Mucosa of rectum (tissue), 2 donors: ENCODE results near the gene ASIC2.

Source experiments
- H3K27ac ChIP-seq, 2 donors: one replicate each; pipeline ENCODE4 v1.7.0; 2013; ENCODE audit warnings: inconsistent platforms in 2 of 2, low read depth in 2 of 2, low read length in 2 of 2
- H3K27me3 ChIP-seq, 2 donors: one replicate each; pipeline ENCODE4 v1.7.0; 2013; ENCODE audit warnings: low read length in 2 of 2; ENCODE audit not compliant: control insufficient read depth in 2 of 2, insufficient read depth in 2 of 2
- H3K36me3 ChIP-seq, 2 donors: one replicate each; pipeline ENCODE4 v1.7.0; 2013; ENCODE audit warnings: low read length in 2 of 2; ENCODE audit not compliant: control insufficient read depth in 2 of 2, insufficient read depth in 2 of 2
- H3K4me1 ChIP-seq, 2 donors: one replicate each; pipeline ENCODE4 v1.7.0; 2013; ENCODE audit warnings: low read length in 2 of 2, mild to moderate bottlenecking in 1 of 2; ENCODE audit not compliant: control insufficient read depth in 2 of 2, insufficient read depth in 2 of 2
- H3K4me3 ChIP-seq, 2 donors: one replicate each; pipeline ENCODE4 v1.7.0; 2013; ENCODE audit warnings: low read length in 2 of 2
- H3K9ac ChIP-seq, 2 donors: one replicate each; pipeline ENCODE4 v1.7.0; 2013; ENCODE audit warnings: low read length in 2 of 2, low read depth in 1 of 2, mild to moderate bottlenecking in 1 of 2
- H3K9me3 ChIP-seq, 2 donors: one replicate each; pipeline ENCODE4 v1.7.0; 2013; ENCODE audit warnings: low read length in 2 of 2; ENCODE audit not compliant: control insufficient read depth in 2 of 2
- donor health status: healthy.
- donor health status: Normal muscosa, but diverticular disease.

Gene ASIC2

GRCh38 chr17:33140413-33141099, 152.5 kb downstream of the ASIC2 start:
- H3K27ac ChIP-seq = no peak overlapping the region
- no peak overlapping the region for H3K9ac ChIP-seq
- H3K27me3 ChIP-seq = peaks cover 0 to 3% of the 10 kb centered on the region in 2 donors
- H3K9me3 ChIP-seq = no peaks in the 10 kb centered on the region
- no peaks in the 10 kb centered on the region for H3K36me3 ChIP-seq
- H3K4me3 ChIP-seq = no peak overlapping the region
- no peaks in the 10 kb centered on the region for H3K4me1 ChIP-seq

- H3K36me3 ChIP-seq = no peaks in the 10 kb centered on the region
- no peaks in the 10 kb centered on the region for H3K9me3 ChIP-seq
- no peak overlapping the region for H3K9ac ChIP-seq
- no peak overlapping the region for H3K27ac ChIP-seq
- peaks cover 0 to 3% of the 10 kb centered on the region in 2 donors for H3K27me3 ChIP-seq
- H3K4me3 ChIP-seq = no peak overlapping the region
- no peaks in the 10 kb centered on the region for H3K4me1 ChIP-seq
Observed at GRCh38 chr17:33138627-33139026, 154.5 kb downstream of the ASIC2 start.

GRCh38 chr17:33137426-33137825, 155.7 kb downstream of the ASIC2 start:
- Histone ChIP-seq H3K4me3 (no peak overlapping the region), H3K9ac (no peak overlapping the region), H3K36me3 (no peaks in the 10 kb centered on the region), H3K9me3 (no peaks in the 10 kb centered on the region), H3K4me1 (no peaks in the 10 kb centered on the region), H3K27me3 (peaks cover 0 to 6% of the 10 kb centered on the region in 2 donors), H3K27ac (no peak overlapping the region)

GRCh38 chr17:33135691-33136090, 157.4 kb downstream of the ASIC2 start:
- no peaks in the 10 kb centered on the region for H3K36me3 ChIP-seq
- no peaks in the 10 kb centered on the region for H3K4me1 ChIP-seq
- H3K4me3 ChIP-seq = no peak overlapping the region
- H3K9ac ChIP-seq = no peak overlapping the region
- peaks cover 0 to 6% of the 10 kb centered on the region in 2 donors for H3K27me3 ChIP-seq
- no peaks in the 10 kb centered on the region for H3K9me3 ChIP-seq
- no peak overlapping the region for H3K27ac ChIP-seq

- H3K27me3 ChIP-seq = peaks cover 0 to 4% of the 10 kb centered on the region in 2 donors
- H3K36me3 ChIP-seq = no peaks in the 10 kb centered on the region
- no peak overlapping the region for H3K4me3 ChIP-seq
- H3K4me1 ChIP-seq = no peaks in the 10 kb centered on the region
- H3K9ac ChIP-seq = no peak overlapping the region
- H3K9me3 ChIP-seq = no peaks in the 10 kb centered on the region
- H3K27ac ChIP-seq = no peak overlapping the region
Observed at GRCh38 chr17:33131620-33132019, 161.5 kb downstream of the ASIC2 start.

GRCh38 chr17:33127706-33128105, 165.4 kb downstream of the ASIC2 start:
- Histone ChIP-seq H3K27me3 (peaks cover 0 to 2% of the 10 kb centered on the region in 2 donors), H3K9me3 (no peaks in the 10 kb centered on the region), H3K4me3 (no peak overlapping the region), H3K9ac (no peak overlapping the region), H3K4me1 (no peaks in the 10 kb centered on the region), H3K27ac (no peak overlapping the region), H3K36me3 (no peaks in the 10 kb centered on the region)

- H3K9ac ChIP-seq = no peak overlapping the region
- H3K4me1 ChIP-seq = no peaks in the 10 kb centered on the region
- H3K27ac ChIP-seq = no peak overlapping the region
- H3K36me3 ChIP-seq = no peaks in the 10 kb centered on the region
- no peaks in the 10 kb centered on the region for H3K9me3 ChIP-seq
- H3K4me3 ChIP-seq = no peak overlapping the region
- H3K27me3 ChIP-seq = peaks cover 4 to 5% of the 10 kb centered on the region in 2 donors
Observed at GRCh38 chr17:33126086-33126485, 167.0 kb downstream of the ASIC2 start.

GRCh38 chr17:33125552-33125950, 167.5 kb downstream of the ASIC2 start:
- H3K9me3 ChIP-seq = no peaks in the 10 kb centered on the region
- H3K9ac ChIP-seq = no peak overlapping the region
- no peak overlapping the region for H3K4me3 ChIP-seq
- no peaks in the 10 kb centered on the region for H3K36me3 ChIP-seq
- no peaks in the 10 kb centered on the region for H3K4me1 ChIP-seq
- H3K27me3 ChIP-seq = peaks cover 4 to 5% of the 10 kb centered on the region in 2 donors
- no peak overlapping the region for H3K27ac ChIP-seq

- Histone ChIP-seq H3K36me3 (no peaks in the 10 kb centered on the region), H3K4me1 (no peaks in the 10 kb centered on the region), H3K9ac (no peak overlapping the region), H3K27me3 (peaks cover 4 to 5% of the 10 kb centered on the region in 2 donors), H3K4me3 (no peak overlapping the region), H3K9me3 (no peaks in the 10 kb centered on the region), H3K27ac (no peak overlapping the region)
Observed at GRCh38 chr17:33124871-33125551, 168.1 kb downstream of the ASIC2 start.

- no peaks in the 10 kb centered on the region for H3K9me3 ChIP-seq
- no peaks in the 10 kb centered on the region for H3K4me1 ChIP-seq
- no peaks in the 10 kb centered on the region for H3K36me3 ChIP-seq
- no peak overlapping the region for H3K27ac ChIP-seq
- H3K27me3 ChIP-seq = peaks cover 3 to 4% of the 10 kb centered on the region in 2 donors
- H3K4me3 ChIP-seq = no peak overlapping the region
- H3K9ac ChIP-seq = no peak overlapping the region
Observed at GRCh38 chr17:33124185-33124584, 168.9 kb downstream of the ASIC2 start.
